Measurements from ENCODE around the gene CDH13.

- TF ChIP-seq JUND (IDR thresholded peaks at IDR 0.05; ENCODE audit: low read depth, low read length) (no peak), CTCF (IDR thresholded peaks at IDR 0.05 in 2 of 3, conservative IDR thresholded peaks at IDR 0.05 in 1 of 3; ENCODE audit: control insufficient read depth in 2 of 3, extremely low read depth in 1 of 3, insufficient read depth in 1 of 3, low read depth in 3 of 3, low read length in 3 of 3) (no peak), YY1 (IDR thresholded peaks at IDR 0.05; ENCODE audit: low read depth, low read length) (no peak), GABPA (IDR thresholded peaks at IDR 0.05; ENCODE audit: low read depth) (no peak), IRF3 (IDR thresholded peaks at IDR 0.05) (no peak), USF2 (IDR thresholded peaks at IDR 0.05; ENCODE audit: borderline replicate concordance, low read depth, low read length) (no peak), MTA2 (IDR thresholded peaks at IDR 0.05; ENCODE audit: low read depth) (no peak), MYC (IDR thresholded peaks at IDR 0.05; ENCODE audit: insufficient read depth, insufficient read length, insufficient replicate concordance, low read length, severe bottlenecking) (no peak)
Observed at GRCh38 chr16:82758406-82758805, 131.6 kb downstream of the CDH13 start.
